ENCODE measurements around the gene SLC1A2. TPM values are rescaled to one million over a fixed set of nuclear protein-coding genes. Genes with fewer than 3 reads are reported as not detected.

The SLC1A2 gene
- total and polyA plus RNA-seq, 4 donors = 0.35 to 17.0 (median 1.1) TPM

DNA sequence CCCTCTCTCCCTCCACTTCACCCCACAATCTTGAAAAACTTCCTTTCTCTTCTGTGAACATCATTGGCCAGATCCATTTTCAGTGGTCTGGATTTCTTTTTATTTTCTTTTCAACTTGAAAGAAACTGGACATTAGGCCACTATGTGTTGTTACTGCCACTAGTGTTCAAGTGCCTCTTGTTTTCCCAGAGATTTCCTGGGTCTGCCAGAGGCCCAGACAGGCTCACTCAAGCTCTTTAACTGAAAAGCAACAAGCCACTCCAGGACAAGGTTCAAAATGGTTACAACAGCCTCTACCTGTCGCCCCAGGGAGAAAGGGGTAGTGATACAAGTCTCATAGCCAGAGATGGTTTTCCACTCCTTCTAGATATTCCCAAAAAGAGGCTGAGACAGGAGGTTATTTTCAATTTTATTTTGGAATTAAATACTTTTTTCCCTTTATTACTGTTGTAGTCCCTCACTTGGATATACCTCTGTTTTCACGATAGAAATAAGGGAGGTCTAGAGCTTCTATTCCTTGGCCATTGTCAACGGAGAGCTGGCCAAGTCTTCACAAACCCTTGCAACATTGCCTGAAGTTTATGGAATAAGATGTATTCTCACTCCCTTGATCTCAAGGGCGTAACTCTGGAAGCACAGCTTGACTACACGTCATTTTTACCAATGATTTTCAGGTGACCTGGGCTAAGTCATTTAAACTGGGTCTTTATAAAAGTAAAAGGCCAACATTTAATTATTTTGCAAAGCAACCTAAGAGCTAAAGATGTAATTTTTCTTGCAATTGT is 188.1 kb downstream of the SLC1A2 start:
- ATAC-seq (ENCODE audit: insufficient read depth, low FRiP score) = no peak

DNA sequence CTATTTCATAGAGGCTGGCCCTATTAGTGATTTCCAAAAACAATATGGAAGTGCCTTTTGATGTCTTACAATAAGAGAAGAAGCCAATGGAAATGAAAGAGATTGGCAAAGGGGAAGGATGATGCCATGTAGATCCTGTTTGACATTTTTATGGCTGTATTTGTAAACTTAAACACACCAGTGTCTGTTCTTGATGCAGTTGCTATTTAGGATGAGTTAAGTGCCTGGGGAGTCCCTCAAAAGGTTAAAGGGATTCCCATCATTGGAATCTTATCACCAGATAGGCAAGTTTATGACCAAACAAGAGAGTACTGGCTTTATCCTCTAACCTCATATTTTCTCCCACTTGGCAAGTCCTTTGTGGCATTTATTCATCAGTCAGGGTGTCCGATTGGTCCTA is 189.0 kb downstream of the SLC1A2 start:
- no peak overlapping the region for H3K9ac ChIP-seq (ENCODE audit: insufficient read depth in 1 of 2, low read length in 2 of 2)
- no peak overlapping the region for H3K27ac ChIP-seq (ENCODE audit: low read depth in 1 of 2, low read length in 1 of 2)
- no peak overlapping the region for H3K4me3 ChIP-seq
- H3K9me3 ChIP-seq (ENCODE audit: control insufficient read depth in 4 of 4, insufficient read depth in 3 of 4, low read length in 3 of 4) = no peaks in the 10 kb centered on the region
- H3K4me1 ChIP-seq (ENCODE audit: control insufficient read depth in 5 of 5, insufficient read depth in 5 of 5, low read length in 5 of 5) = peaks cover 0 to 13% (median 0%) of the 10 kb centered on the region in 5 donors
- H3K36me3 ChIP-seq (ENCODE audit: control insufficient read depth in 4 of 4, insufficient read depth in 4 of 4, low read length in 4 of 4) = peaks cover 0 to 19% (median 13%) of the 10 kb centered on the region in 4 donors
- WGBS, 2 donors = 94 to 97% methylated on average over 1 of the region's 1 CpG
- TF ChIP-seq, protein P1, sequence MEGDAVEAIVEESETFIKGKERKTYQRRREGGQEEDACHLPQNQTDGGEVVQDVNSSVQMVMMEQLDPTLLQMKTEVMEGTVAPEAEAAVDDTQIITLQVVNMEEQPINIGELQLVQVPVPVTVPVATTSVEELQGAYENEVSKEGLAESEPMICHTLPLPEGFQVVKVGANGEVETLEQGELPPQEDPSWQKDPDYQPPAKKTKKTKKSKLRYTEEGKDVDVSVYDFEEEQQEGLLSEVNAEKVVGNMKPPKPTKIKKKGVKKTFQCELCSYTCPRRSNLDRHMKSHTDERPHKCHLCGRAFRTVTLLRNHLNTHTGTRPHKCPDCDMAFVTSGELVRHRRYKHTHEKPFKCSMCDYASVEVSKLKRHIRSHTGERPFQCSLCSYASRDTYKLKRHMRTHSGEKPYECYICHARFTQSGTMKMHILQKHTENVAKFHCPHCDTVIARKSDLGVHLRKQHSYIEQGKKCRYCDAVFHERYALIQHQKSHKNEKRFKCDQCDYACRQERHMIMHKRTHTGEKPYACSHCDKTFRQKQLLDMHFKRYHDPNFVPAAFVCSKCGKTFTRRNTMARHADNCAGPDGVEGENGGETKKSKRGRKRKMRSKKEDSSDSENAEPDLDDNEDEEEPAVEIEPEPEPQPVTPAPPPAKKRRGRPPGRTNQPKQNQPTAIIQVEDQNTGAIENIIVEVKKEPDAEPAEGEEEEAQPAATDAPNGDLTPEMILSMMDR (IDR thresholded peaks at IDR 0.05; ENCODE audit: control extremely low read depth, extremely low read depth) = no peak
- no peak for ATAC-seq (ENCODE audit: insufficient read depth, low FRiP score)
- H3K27me3 ChIP-seq (ENCODE audit: control insufficient read depth in 3 of 3, insufficient read depth in 3 of 3, low read length in 2 of 3) = no peaks in the 10 kb centered on the region
- DNase-seq = no peak

More for the DNA sequence above, 188.1 kb downstream of the SLC1A2 start:
- DNase-seq = no peak
- no peaks in the 10 kb centered on the region for H3K9me3 ChIP-seq (ENCODE audit: control insufficient read depth in 4 of 4, insufficient read depth in 3 of 4, low read length in 3 of 4)
- no peaks in the 10 kb centered on the region for H3K27me3 ChIP-seq (ENCODE audit: control insufficient read depth in 3 of 3, insufficient read depth in 3 of 3, low read length in 2 of 3)
- H3K4me3 ChIP-seq = no peak overlapping the region
- 77 to 87% methylated on average over 5 of the region's 5 CpGs for WGBS, 2 donors
- no peak overlapping the region for H3K9ac ChIP-seq (ENCODE audit: insufficient read depth in 1 of 2, low read length in 2 of 2)
- no peak overlapping the region for H3K27ac ChIP-seq (ENCODE audit: low read depth in 1 of 2, low read length in 1 of 2)
- peaks cover 0 to 13% (median 0%) of the 10 kb centered on the region in 5 donors for H3K4me1 ChIP-seq (ENCODE audit: control insufficient read depth in 5 of 5, insufficient read depth in 5 of 5, low read length in 5 of 5)
- TF ChIP-seq, protein P1 (IDR thresholded peaks at IDR 0.05; ENCODE audit: control extremely low read depth, extremely low read depth) = no peak
- peaks cover 0 to 19% (median 13%) of the 10 kb centered on the region in 4 donors for H3K36me3 ChIP-seq (ENCODE audit: control insufficient read depth in 4 of 4, insufficient read depth in 4 of 4, low read length in 4 of 4)

DNA sequence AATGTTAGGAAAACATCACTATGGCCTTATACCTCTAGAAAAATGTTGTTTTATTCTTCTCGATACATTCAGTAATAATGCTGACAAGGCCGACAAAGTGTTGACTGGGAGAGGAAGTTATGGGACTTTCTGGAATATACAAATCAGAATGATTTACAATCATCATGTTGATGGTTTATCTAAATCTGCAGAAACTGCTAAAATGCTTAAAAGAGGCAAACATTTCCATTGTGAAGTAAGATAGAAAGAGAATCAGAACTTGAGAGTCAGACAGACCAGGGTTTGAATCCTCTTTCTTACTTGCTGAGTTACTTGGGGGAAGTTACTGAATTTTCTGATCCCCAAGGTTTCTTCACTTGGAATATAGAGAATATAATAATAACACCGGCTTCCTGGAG is 191.0 kb downstream of the SLC1A2 start:
- ATAC-seq (ENCODE audit: insufficient read depth, low FRiP score) (no peak), DNase-seq (peak in 1 of 3 donors; percentile 20)
- peaks cover 0 to 19% (median 16%) of the 10 kb centered on the region in 4 donors for H3K36me3 ChIP-seq (ENCODE audit: control insufficient read depth in 4 of 4, insufficient read depth in 4 of 4, low read length in 4 of 4)
- 32 to 64% methylated on average over 3 of the region's 3 CpGs for WGBS, 2 donors
- H3K27me3 ChIP-seq (ENCODE audit: control insufficient read depth in 3 of 3, insufficient read depth in 3 of 3, low read length in 2 of 3) = no peaks in the 10 kb centered on the region
- no peak overlapping the region for H3K27ac ChIP-seq (ENCODE audit: low read depth in 1 of 2, low read length in 1 of 2)
- no peak overlapping the region for H3K9ac ChIP-seq (ENCODE audit: insufficient read depth in 1 of 2, low read length in 2 of 2)
- TF ChIP-seq, protein P1 (IDR thresholded peaks at IDR 0.05; ENCODE audit: control extremely low read depth, extremely low read depth) = no peak
- H3K4me1 ChIP-seq (ENCODE audit: control insufficient read depth in 5 of 5, insufficient read depth in 5 of 5, low read length in 5 of 5) = peaks cover 0 to 22% (median 1%) of the 10 kb centered on the region in 5 donors
- H3K9me3 ChIP-seq (ENCODE audit: control insufficient read depth in 4 of 4, insufficient read depth in 3 of 4, low read length in 3 of 4) = no peaks in the 10 kb centered on the region
- H3K4me3 ChIP-seq = no peak overlapping the region

Measured in lung (tissue), 12 donors.